ENCODE results near the gene MROH2B.

The MROH2B gene

GRCh38 chr5:41012318-41012717 is 58.8 kb downstream of the MROH2B start:
- TF ChIP-seq ZFX (IDR thresholded peaks at IDR 0.05; ENCODE audit: borderline replicate concordance) (no peak), CTCF (IDR thresholded peaks at IDR 0.05) (no peak)
- no peak overlapping the region for H3K27ac ChIP-seq

- H3K27ac ChIP-seq: no peak overlapping the region
- TF ChIP-seq ZFX (IDR thresholded peaks at IDR 0.05; ENCODE audit: borderline replicate concordance) (no peak), CTCF (IDR thresholded peaks at IDR 0.05) (no peak)
Observed at GRCh38 chr5:41010572-41010971, 60.6 kb downstream of the MROH2B start.

GRCh38 chr5:41009232-41009631 is 61.9 kb downstream of the MROH2B start:
- no peak overlapping the region for H3K27ac ChIP-seq
- TF ChIP-seq CTCF (IDR thresholded peaks at IDR 0.05) (no peak), ZFX (IDR thresholded peaks at IDR 0.05; ENCODE audit: borderline replicate concordance) (no peak)

GRCh38 chr5:41004931-41005330 is 66.2 kb downstream of the MROH2B start:
- TF ChIP-seq CTCF (IDR thresholded peaks at IDR 0.05) (no peak), ZFX (IDR thresholded peaks at IDR 0.05; ENCODE audit: borderline replicate concordance) (no peak)
- no peak overlapping the region for H3K27ac ChIP-seq

GRCh38 chr5:41003670-41004376 is 67.3 kb downstream of the MROH2B start:
- TF ChIP-seq CTCF (IDR thresholded peaks at IDR 0.05) (no peak), ZFX (IDR thresholded peaks at IDR 0.05; ENCODE audit: borderline replicate concordance) (no peak)
- no peak overlapping the region for H3K27ac ChIP-seq

GRCh38 chr5:40999966-41000365 is 71.2 kb downstream of the MROH2B start:
- H3K27ac ChIP-seq: no peak overlapping the region
- TF ChIP-seq ZFX (IDR thresholded peaks at IDR 0.05; ENCODE audit: borderline replicate concordance): no peak
- TF ChIP-seq CTCF (IDR thresholded peaks at IDR 0.05): no peak

- no peak overlapping the region for H3K27ac ChIP-seq
- no peak for TF ChIP-seq CTCF (IDR thresholded peaks at IDR 0.05)
- no peak for TF ChIP-seq ZFX (IDR thresholded peaks at IDR 0.05; ENCODE audit: borderline replicate concordance)
Observed at GRCh38 chr5:40999142-40999541, 72.0 kb downstream of the MROH2B start.
